SIG-M5 (cell line): ENCODE results near the gene PHLDA3.
"Not testable (repeated sequence)": the region's sequence is repeated elsewhere in the genome, so short reads cannot be mapped to it uniquely, and the experiment has no call there.

Experiments
- DNase-seq: peaks from one replicate; lab custom pipeline; 2025; lab: John Stamatoyannopoulos, UW

Gene PHLDA3

DNA sequence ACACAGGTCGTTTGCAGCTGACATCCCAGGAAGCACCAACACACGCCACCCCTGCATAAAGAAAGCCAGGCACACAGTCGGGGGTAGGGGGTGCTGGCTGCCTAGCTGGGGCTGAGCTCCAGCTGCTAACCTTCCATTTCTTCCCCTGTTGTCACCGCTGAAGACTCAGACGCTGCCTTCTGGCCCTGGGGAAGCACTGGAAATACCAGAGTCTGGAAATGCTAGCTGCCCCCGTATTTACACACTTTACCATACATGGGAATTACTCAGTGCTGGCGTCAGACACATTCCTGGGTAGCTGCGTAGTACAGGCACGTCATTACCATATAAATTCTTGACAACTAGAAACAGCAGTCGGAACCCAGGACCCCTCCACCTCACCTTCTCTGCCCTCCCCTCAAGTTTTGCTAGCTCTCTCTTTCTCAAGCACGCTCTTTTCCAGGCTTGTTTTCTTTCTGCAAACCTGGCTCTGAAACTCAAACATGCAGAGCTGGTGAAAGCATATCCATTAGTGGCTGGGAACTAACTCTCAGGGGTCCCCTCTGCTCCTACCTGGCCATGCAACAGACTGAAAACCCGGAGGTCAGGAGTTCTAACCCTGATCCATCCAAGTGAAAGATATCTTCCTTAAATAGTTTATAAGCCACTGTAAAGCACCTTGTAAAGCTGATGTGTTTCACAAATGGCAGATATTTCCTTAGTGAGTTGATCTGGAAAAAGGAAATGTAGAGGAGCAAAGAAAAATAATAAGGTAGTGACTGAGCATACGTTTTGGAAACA is 34.6 kb upstream of the PHLDA3 start:
- no peak for DNase-seq

DNA sequence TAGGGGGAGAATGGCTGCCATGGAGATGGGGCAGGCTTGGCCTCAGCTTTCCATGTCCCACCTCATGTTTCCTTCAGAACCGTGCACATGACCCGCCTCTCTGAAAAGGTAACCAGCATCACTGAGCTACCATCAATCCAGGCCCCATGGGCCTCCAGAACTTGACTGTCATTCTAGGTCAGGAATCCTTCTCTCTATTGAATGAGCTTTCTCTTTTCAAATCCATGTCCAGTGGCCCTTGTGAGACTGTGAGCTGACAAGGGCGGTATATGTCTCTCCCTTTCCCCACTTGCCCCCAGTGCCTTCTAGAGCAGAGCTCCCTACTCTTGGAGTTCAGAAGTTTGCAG is 33.5 kb upstream of the PHLDA3 start:
- no peak for DNase-seq

- DNase-seq = no peak
Observed at GRCh38 chr1:201501812-201502510, 33.0 kb upstream of the PHLDA3 start.

DNA sequence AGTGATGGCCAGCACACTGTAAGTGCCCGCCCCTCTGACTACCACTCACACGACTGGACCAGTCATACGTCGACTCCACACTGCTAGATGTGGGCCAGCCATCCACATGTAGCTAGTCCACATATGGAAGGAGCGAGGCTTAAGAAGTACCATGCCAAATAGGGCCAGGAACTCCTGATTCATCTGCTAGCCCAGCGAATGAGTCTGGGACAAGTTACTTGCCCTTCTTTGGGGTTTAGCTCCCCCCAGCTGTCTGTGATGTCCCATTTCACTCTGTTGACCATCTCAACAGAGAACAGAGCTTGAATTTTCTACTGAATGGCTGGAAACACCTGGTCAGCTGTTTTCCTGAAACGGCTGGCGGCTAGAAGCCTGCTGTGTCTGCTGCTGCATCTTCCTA is 32.2 kb upstream of the PHLDA3 start:
- no peak for DNase-seq

DNA sequence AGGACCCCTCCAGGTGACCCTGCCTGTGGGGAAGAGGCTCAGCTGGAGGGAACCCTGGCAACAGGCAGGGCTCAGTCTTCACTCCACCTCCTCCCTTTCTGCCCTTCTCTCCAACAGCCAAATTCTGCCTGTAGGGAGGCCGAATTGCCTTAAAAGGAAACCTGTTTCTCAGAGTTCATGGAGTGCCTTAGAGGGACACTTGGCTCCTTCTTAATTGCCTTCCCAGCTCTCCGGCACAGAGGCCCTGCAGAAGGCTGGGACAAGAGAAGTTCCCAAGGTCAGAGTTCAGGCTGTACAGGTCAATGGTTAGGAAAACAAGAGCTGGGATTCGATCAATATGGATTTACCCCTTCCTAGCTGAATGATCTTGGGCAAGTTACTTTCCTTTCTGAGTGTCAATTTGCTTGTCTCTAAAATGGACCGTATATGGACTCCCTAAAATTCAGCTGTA is 31.7 kb upstream of the PHLDA3 start:
- DNase-seq = no peak

- no peak for DNase-seq
Observed at GRCh38 chr1:201499795-201500669, 31.0 kb upstream of the PHLDA3 start.

GRCh38 chr1:201499191-201499590 is 30.2 kb upstream of the PHLDA3 start:
- DNase-seq = no peak

DNA sequence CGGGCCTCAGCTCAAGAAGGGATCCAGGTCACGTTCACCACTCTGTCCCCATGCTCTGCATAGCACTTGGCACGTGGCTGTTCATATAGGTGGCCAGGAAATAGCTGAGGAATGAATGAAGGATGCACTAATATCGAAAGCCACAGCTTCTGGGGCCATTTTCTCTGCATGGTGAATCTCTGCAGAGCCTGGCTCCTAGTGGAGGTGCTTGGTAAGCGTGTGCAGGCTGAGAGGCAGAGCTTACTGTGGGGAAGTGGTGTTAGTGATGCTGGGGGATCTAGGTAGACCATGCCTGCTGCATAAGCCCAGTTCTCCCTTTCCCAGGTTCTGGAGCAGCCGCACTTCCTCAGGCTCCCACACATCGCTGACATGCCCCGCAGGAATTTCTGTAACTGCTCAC is 29.6 kb upstream of the PHLDA3 start:
- no peak for DNase-seq

DNA sequence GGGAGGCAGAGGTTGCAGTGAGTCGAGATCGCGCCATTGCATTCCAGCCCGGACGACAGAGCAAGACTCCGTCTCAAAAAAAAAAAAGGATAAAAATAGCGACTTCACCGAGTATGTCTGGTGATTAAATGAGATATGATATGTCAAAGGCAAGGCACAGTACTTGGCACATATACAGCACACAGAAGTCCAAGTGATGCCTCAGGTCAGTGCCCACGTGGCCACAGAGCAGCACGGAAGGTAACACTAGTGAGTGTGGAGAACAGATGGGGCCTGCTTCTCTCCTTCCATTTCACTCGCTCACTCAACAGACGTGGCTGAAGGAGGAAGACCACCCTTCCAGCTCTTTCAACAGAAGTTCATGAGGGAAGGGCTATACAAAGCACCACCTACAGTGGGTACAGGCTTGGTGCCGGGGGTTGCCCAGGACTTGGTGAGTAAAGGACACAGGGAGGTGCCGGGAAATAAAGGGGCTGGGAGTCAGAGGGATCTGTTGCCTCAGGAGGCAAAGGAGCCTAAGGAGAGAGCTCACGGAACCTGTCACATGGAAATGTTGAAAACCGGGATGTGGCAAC is 29.0 kb upstream of the PHLDA3 start:
- no peak for DNase-seq

GRCh38 chr1:201496296-201496690 is 27.3 kb upstream of the PHLDA3 start:
- no peak for DNase-seq

DNA sequence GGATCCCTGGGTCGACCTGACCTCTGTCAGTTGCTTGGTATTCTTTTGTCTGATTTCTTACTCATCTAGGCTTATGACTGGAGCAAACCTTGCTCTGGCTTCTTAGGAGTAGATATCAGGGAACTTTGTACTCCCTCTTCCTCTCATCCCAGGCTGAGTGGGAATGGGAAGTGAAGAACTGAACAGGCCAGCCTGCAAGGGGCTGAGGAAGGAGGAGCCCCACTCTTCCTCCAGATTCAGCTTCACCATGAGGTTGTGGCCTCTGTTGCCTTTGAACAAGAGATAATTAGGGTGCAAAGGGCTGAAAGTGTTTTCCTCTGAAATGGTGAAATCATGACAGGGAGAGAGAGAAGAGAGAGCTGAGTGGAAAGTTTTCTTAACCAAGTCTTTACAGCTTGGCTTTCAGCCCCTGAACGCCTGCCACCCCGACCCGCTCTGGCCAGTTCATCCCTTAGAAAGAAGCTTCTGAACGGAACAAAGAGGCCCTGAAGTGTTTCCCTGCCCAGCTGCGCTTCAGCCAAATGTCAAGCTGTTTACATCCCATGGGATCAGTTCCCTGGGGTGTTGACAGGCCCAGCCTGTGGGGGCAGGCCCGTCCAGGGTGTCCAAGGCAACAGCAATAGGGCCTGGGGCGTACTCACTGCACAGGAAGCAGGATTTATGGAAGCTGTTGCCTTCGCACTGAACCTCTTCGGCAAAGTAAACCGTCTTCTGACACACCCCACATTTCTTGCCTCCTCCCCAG is 26.7 kb upstream of the PHLDA3 start:
- DNase-seq = no peak

GRCh38 chr1:201493757-201494617 is 25.0 kb upstream of the PHLDA3 start:
- DNase-seq = no peak

GRCh38 chr1:201493026-201493656 is 24.2 kb upstream of the PHLDA3 start:
- DNase-seq = not testable (repeated sequence)

- no peak for DNase-seq
Observed at GRCh38 chr1:201491896-201492511, 23.0 kb upstream of the PHLDA3 start.

DNA sequence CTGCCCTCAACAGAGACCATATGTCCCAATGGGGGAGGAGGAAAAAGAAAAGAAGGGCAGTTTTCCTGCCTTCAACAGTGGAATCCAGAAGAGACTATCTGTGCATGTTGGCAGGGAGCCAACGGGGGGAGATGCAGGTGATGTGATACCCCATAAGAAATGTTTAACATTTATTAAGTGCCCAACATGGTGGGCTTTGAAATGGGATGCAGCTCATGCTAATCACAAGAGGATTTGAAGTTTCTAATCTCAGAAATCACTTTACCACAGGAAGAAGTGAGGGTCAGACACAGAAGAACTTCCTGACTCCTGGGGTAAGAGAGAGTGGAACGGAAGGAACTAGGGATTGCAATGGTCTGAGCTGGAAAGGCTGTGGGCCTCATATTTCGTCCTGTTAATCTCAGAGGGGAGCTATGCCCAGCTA is 21.7 kb upstream of the PHLDA3 start:
- no peak for DNase-seq

GRCh38 chr1:201489643-201490261 is 20.8 kb upstream of the PHLDA3 start:
- DNase-seq = no peak

DNA sequence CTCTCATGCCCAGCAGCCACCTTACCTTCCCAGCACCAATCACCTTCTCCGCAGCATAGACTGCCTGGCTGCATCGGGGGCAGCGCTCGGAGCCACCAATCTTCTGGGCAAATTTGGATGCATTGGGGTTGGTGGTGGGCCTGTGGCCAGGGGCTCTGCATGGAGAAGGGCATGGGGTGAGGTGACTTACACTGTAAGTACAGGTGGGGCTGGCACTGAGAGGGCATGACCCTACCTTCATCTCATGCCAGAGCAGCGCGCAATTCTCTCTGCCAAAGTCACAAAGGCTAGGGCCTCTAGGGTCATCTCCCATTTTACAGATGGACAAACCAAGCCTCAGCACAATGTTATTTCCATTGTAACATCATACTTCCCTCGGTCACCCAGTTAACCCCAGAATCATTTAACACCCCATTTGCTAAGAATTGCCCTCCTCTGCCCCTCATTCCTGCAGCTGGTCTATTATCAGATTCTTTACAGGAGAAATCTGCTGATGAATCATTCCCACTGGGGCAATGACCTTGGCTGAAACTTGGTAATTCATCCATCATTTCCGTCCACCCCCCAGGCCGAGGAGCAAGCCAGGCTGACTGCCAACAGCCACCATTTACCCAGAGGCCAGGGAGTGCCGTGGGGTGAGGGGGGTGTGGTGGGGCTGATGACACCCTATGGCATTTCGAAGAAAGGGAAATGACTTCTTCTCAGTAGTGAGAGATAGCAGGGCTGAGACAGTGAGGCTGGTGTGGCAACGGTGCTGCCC is 20.0 kb upstream of the PHLDA3 start:
- DNase-seq = no peak

- DNase-seq = no peak
Observed at GRCh38 chr1:201487742-201488141, 18.8 kb upstream of the PHLDA3 start.
